Measurements from ENCODE around the gene SEMA6A.

Gene SEMA6A, protein sequence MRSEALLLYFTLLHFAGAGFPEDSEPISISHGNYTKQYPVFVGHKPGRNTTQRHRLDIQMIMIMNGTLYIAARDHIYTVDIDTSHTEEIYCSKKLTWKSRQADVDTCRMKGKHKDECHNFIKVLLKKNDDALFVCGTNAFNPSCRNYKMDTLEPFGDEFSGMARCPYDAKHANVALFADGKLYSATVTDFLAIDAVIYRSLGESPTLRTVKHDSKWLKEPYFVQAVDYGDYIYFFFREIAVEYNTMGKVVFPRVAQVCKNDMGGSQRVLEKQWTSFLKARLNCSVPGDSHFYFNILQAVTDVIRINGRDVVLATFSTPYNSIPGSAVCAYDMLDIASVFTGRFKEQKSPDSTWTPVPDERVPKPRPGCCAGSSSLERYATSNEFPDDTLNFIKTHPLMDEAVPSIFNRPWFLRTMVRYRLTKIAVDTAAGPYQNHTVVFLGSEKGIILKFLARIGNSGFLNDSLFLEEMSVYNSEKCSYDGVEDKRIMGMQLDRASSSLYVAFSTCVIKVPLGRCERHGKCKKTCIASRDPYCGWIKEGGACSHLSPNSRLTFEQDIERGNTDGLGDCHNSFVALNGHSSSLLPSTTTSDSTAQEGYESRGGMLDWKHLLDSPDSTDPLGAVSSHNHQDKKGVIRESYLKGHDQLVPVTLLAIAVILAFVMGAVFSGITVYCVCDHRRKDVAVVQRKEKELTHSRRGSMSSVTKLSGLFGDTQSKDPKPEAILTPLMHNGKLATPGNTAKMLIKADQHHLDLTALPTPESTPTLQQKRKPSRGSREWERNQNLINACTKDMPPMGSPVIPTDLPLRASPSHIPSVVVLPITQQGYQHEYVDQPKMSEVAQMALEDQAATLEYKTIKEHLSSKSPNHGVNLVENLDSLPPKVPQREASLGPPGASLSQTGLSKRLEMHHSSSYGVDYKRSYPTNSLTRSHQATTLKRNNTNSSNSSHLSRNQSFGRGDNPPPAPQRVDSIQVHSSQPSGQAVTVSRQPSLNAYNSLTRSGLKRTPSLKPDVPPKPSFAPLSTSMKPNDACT

GRCh38 chr5:116574367-116575325 lies at the start of gene SEMA6A:
Gene SEMA6A (minus strand): TSS chr5:116574823. CDS start chr5:116504944, 69,879 bp downstream.
- peak; percentile 48 for DNase-seq

- no peak for DNase-seq
Observed at GRCh38 chr5:116622375-116623050, 47.9 kb upstream of the SEMA6A start.

DNA sequence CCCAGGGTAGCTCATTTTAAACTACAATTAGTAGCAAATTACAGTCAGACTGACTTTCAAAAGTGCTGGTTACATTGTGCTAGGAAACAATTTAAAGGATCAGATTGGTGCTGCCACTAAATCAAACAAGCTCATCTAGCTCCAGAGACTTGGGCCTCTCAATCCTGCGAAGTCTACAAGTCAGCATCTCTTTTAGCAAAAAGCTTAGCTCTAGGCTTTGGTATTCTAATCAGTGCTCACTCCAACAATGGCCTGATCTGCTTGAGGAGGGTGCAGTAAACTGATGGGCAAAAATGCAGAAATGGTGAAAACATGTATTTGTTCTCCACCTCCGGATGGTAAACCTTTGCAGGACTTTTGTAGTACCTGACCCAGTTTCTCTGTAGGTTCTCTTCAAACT lies 47.0 kb upstream of the SEMA6A start:
- DNase-seq = no peak

GRCh38 chr5:116616876-116617275 lies 42.3 kb upstream of the SEMA6A start:
- no peak for DNase-seq

DNA sequence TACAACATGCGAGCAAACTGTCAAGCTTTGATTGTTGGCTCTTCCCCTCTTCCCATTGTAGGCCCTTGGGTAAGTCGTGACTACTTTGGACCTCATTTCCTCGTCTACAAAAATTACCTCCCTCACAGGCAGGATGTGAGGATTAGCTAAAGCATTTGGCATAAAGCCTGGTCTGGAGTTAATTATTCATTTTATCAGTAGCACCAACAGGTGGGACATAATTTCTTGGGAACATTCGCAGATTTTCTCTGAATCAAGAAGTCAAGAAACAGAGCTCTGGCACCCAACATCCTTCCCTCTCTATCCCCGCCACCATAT lies 39.9 kb upstream of the SEMA6A start:
- no peak for DNase-seq

GRCh38 chr5:116613445-116613844 lies 38.8 kb upstream of the SEMA6A start:
- no peak for DNase-seq

DNA sequence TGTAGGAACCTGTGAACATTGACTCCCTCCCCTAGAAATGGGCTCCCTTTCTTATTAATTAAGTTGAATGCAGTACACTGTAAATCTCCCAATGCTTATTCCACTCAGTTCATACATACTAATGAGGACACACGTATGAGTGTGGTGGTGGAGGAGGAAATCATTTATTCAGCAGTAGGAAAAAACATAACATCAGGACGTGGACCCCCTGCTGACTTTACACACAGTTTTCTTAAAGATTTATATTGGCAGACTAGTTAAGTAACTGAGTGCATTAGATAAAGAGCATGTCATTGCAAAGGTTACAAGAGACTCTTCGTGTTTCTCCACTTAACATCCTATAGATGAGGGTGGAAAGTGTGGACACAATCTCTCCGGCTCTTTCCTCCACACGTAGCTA lies 37.8 kb upstream of the SEMA6A start:
- DNase-seq = no peak

DNA sequence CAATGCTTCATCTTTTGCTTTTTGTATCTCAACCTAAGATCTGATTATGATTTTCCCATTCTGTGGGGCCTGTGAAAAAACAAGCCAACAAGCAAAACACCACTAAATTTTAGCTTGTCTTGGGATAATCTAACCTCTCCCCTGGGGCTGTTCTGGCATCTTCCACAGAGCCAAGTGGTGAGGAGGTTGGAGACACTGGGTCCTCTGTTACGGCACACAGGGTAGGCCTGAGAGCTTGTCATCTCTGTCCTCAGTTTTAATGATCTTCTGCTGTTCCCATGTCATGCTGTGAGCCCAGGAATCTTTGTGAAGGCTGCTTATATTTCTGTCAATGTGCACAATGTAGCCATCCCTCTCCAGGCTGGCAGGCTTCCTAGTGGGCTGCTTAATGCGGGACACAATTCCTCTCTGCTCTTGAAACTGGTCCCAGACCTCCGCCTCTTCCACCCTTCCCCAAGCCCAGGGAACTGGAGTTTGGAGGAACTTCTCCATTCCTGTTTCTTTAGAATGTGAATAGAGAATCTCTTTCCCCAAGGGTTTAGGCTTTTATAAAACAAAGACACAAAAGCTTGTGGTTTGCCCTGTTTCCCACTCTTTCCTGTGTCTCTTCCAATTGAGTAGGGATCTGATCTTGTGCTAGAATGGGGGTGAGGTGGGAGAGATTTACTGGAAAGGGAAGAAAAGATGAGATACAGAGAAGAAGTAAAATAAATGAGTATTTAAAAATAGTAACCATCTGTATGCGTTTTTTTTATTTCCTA lies 30.9 kb upstream of the SEMA6A start:
- no peak for DNase-seq

- DNase-seq = no peak
Observed at GRCh38 chr5:116604805-116605204, 30.2 kb upstream of the SEMA6A start.

DNA sequence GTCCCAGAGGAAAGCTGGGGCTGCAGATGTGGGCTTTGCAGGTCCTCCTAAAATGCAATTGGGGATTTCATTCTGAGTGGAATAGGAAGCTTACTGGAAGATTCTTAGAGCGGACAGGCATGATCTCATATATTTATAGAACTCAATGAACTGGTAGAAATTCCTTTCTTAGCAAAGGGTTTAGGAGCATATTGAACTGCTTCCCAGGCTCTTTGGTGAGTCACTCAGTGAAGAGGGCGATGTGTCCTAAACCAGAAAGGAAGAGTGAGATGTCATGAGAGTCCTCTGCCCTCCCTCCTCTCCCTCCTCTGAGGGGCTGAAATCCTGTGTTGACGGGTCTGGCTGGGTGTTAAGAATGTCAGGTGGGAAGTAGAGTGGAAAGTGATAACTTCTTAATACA lies 26.3 kb upstream of the SEMA6A start:
- DNase-seq = no peak

DNA sequence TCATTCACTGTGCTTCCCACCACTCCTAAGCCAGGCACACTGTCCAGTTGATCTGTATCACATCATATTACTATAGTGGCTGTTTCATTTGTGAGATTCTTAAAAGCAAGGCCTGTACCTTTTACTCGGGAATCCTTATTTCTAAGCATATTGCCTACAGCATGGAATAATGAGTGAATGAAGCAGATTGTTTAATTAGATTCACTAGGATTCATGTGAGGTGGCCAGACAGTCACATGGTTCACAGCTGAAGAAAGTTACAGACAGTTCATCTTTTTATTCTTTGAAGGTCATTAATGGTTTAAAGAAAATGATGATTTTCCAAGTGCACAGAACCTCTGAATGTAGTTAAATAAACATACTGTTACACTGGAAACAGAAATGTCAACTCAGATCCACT lies 24.3 kb upstream of the SEMA6A start:
- no peak for DNase-seq

GRCh38 chr5:116595498-116595897 lies 20.9 kb upstream of the SEMA6A start:
- DNase-seq = no peak

DNA sequence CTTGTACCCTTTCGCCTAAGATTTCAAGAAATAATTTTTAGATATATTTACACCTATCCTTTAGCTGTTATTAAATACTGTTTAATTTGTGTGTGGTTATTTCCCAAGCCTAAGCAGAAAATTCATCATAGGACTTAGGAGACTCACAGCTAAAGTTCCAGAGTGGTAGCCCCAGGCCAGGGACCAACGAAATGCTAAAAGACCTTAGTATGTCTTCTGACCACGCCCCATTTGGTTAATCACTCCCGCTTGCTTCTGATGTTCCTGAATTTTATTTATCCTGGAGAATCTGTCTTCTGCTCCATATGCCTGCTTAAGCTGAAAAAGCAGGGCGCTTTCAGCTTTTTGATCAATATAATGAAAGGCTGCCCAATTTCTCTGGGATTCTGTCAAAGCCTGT lies 18.7 kb upstream of the SEMA6A start:
- no peak for DNase-seq

- DNase-seq = no peak
Observed at GRCh38 chr5:116585227-116585626, 10.6 kb upstream of the SEMA6A start.

DNA sequence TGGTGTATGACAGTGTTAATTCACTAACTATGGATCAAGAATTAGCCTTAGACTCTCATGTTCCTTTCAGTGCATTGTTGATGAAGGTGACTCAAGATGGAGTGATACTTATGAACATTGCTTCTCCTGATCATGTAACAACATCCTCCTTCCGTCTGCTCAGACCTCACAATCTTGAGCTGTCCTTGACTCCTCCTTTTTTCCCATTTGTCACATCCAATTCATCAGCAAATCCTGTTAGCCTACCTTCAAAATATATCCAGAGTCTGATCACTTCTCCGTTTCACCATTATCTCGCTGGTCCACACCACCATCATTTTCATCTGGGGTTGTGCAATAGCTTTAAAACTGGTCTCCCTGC lies 9.2 kb upstream of the SEMA6A start:
- DNase-seq = no peak

GRCh38 chr5:116583085-116583861 lies 8.7 kb upstream of the SEMA6A start:
- DNase-seq = no peak

DNA sequence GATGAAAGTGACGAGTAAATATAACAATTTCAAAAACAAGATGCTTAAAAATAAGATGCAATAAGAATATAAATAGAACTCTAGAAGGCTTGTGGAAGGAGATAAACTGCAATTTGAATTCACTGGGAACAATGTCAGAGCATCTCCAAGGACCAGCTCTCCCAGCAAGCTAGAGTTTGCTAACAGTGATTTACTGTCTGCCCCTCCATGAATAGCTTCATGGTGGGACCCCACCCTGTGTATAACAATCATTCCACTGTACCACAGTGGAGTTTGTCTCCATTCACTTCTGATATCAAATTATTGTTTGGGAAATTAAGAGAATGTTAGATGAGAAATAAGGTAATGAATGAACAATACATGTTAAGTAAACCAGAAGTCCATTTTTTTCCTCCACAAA lies 7.3 kb upstream of the SEMA6A start:
- no peak for DNase-seq

DNA sequence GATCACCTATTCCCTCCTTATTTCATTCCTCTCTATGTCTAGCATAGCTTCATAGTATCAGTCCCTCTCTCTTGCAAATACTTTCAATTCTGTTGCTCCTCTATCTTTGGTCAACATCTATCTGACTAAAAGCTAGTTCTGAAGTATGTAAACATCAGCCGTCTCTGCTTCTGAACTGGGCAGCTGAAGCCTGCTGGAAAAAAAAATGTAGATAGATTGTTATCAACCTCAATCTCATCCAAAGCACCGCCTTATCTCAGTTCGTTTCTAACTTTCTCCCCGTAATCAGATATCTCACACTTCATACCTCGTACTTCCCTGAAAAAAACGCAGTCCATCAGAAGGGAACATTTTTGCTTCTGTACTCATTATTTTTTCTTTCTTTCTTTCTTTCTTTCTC lies 4.5 kb upstream of the SEMA6A start:
- DNase-seq = no peak

- DNase-seq = no peak
Observed at GRCh38 chr5:116578676-116579075, 4.1 kb upstream of the SEMA6A start.

- no peak for DNase-seq
Observed at GRCh38 chr5:116577064-116577788, 2.6 kb upstream of the SEMA6A start.

Measured in stimulated activated CD4-positive, alpha-beta T cell treated with anti-CD3 and anti-CD28 coated beads, Interleukin-12 subunit alpha, Interleukin-12 subunit beta, amount 100 ng/mL, for 4 hours (primary cell).